HepG2 (cell line): ENCODE measurements around the gene CCDC57. TPM values are rescaled to one million over a fixed set of nuclear protein-coding genes. Genes with fewer than 3 reads are reported as not detected.

Experiments
- AGO1 ChIP-seq: fragments of 200-400 bp; formaldehyde crosslinking; IDR thresholded peaks from 2 replicates; pipeline ENCODE4 v1.6.1; 2017; ENCODE audit warnings: mild to moderate bottlenecking, low read depth, low read length, moderate library complexity; ENCODE audit not compliant: poor library complexity, severe bottlenecking
- DNMT3B ChIP-seq: conservative IDR thresholded peaks from 2 replicates; pipeline ENCODE4 v1.6.1; 2016; ENCODE audit warnings: missing biosample characterization, control low read depth
- EED ChIP-seq: sonication (generic); formaldehyde crosslinking; IDR thresholded peaks from 2 replicates; pipeline ENCODE4 v1.5.0; 2020; ENCODE audit warnings: mild to moderate bottlenecking, missing genetic modification reagents
- FIP1L1 ChIP-seq: fragments of 200-400 bp; formaldehyde crosslinking; IDR thresholded peaks from 2 replicates; pipeline ENCODE4 v1.6.1; 2018; ENCODE audit warnings: low read depth, mild to moderate bottlenecking, low read length, moderate library complexity, borderline replicate concordance; ENCODE audit not compliant: insufficient read depth
- FOXA3 ChIP-seq: IDR thresholded peaks from 2 replicates; pipeline ENCODE4 v1.6.1; 2016; ENCODE audit warnings: missing genetic modification reagents, missing compliant biosample characterization
- KMT2A ChIP-seq: sonication (generic); formaldehyde crosslinking; IDR thresholded peaks from 2 replicates; pipeline ENCODE4 v1.4.0; 2020; ENCODE audit warnings: missing genetic modification reagents
- NR2F2 ChIP-seq: IDR thresholded peaks from 2 replicates; pipeline ENCODE4 v1.6.1; 2012; ENCODE audit warnings: low read depth, inconsistent platforms, borderline replicate concordance
- NRL ChIP-seq: sonication (generic); formaldehyde crosslinking; IDR thresholded peaks from 2 replicates; pipeline ENCODE4 v1.5.0; 2020; ENCODE audit warnings: missing genetic modification reagents, mild to moderate bottlenecking, moderate library complexity, borderline replicate concordance
- PATZ1 ChIP-seq: sonication (generic); formaldehyde crosslinking; IDR thresholded peaks from 2 replicates; pipeline ENCODE4 v1.4.0; 2020; ENCODE audit warnings: missing genetic modification reagents
- POGK ChIP-seq: sonication (generic); formaldehyde crosslinking; conservative IDR thresholded peaks from 2 replicates; pipeline ENCODE4 v1.8.0; 2022; ENCODE audit warnings: mild to moderate bottlenecking, moderate library complexity, missing genetic modification reagents
- ZBTB14 ChIP-seq: sonication (generic); formaldehyde crosslinking; IDR thresholded peaks from 2 replicates; pipeline ENCODE4 v1.4.0; 2020; ENCODE audit warnings: missing genetic modification reagents
- ZMAT3 ChIP-seq: sonication (generic); formaldehyde crosslinking; conservative IDR thresholded peaks from 2 replicates; pipeline ENCODE4 v1.7.0; 2021; ENCODE audit warnings: missing genetic modification reagents
- ZNF142 ChIP-seq: sonication (generic); formaldehyde crosslinking; IDR thresholded peaks from 2 replicates; pipeline ENCODE4 v1.4.0; 2020; ENCODE audit warnings: missing genetic modification reagents
- ZNF256 ChIP-seq: sonication (generic); formaldehyde crosslinking; conservative IDR thresholded peaks from 2 replicates; pipeline ENCODE4 v1.4.0; 2020; ENCODE audit warnings: missing genetic modification reagents
- ZNF468 ChIP-seq: sonication (generic); formaldehyde crosslinking; IDR thresholded peaks from 2 replicates; pipeline ENCODE4 v1.8.0; 2022; ENCODE audit warnings: mild to moderate bottlenecking, moderate library complexity, missing genetic modification reagents
- ZSCAN30 ChIP-seq: sonication (generic); formaldehyde crosslinking; IDR thresholded peaks from 2 replicates; pipeline ENCODE4 v1.5.0; 2020; ENCODE audit warnings: mild to moderate bottlenecking, missing genetic modification reagents
- polyA plus RNA-seq, 8 experiments: library from polyadenylated mRNA; depleted of rRNA in 3 of 8; stranded (reverse) in 7 of 8; unstranded in 1 of 8; fragments of >200 nt; fragmentation: Illumina TruSeq in 4 of 8; extraction: Trizol in 4 of 8; gene quantifications; 2 replicates each; pipeline versions ENCODE4 v1.2.1 to v1.2.3, GENCODE V29; 2011 to 2016; ENCODE audit warnings: low read depth in 4 of 8, missing spikeins in 1 of 8, mixed read lengths in 1 of 8; ENCODE audit not compliant: insufficient read depth in 1 of 8
- total RNA-seq, 5 experiments: library from RNA; depleted of rRNA; stranded (reverse); fragments of >200 nt; fragmentation: Illumina TruSeq; extraction: Trizol; gene quantifications; 2 replicates each; pipeline ENCODE4 v1.2.3, GENCODE V29; 2016; ENCODE audit warnings: low read depth in 1 of 5

CCDC57 gene
- total and polyA plus RNA-seq, 2 of the 13 experiments (the other 11 are each of a cell fraction or from before 2014, with no cell fraction given) = 59.3 to 59.9 TPM

GRCh38 chr17:82230609-82231311, 18.1 kb upstream of the CCDC57 start (continued):
- TF ChIP-seq PATZ1 (CRISPR knock-in tag) (no peak; the same call in none of the 2 replicates), NRL (CRISPR knock-in tag) (peak; percentile 87; the same call in 1 of the 2 replicates), KMT2A (CRISPR knock-in tag) (peak; percentile 70), ZNF256 (CRISPR knock-in tag) (peak; percentile 98), ZNF142 (CRISPR knock-in tag) (peak; percentile 94), ZMAT3 (peak; percentile 99), ZNF468 (CRISPR knock-in tag) (no peak), FIP1L1 (peak; percentile 78), AGO1 (peak; percentile 55), FOXA3 (CRISPR knock-in tag) (peak; percentile 63; the same call in 1 of the 2 replicates), NR2F2 (no peak), POGK (CRISPR knock-in tag) (peak; percentile 99), DNMT3B (CRISPR knock-in tag) (peak; percentile 72; the same call in 1 of the 2 replicates), EED (CRISPR knock-in tag) (peak; percentile 85), ZSCAN30 (CRISPR knock-in tag) (peak; percentile 83; the same call in 1 of the 2 replicates), ZBTB14 (peak; percentile 57; the same call in 1 of the 2 replicates)
